SK-N-MC (cell line): Measurements from ENCODE around the gene ADGRG3.

Experiments
- EZH2 ChIP-seq: fragments of 200-600 bp; sonication (generic); IDR thresholded peaks from one replicate; pipeline ENCODE4 v1.6.1; 2017; ENCODE audit warnings: antibody characterized with exemption
- FOXP2 ChIP-seq: optimal IDR thresholded peaks from 2 replicates; pipeline ENCODE3; 2011; ENCODE audit warnings: mild to moderate bottlenecking, moderate library complexity; ENCODE audit not compliant: insufficient read depth; ENCODE audit errors: extremely low read length, control extremely low read depth
- POLR2AphosphoS5 ChIP-seq: IDR thresholded peaks from 2 replicates; pipeline ENCODE4 v1.6.1; 2012; ENCODE audit warnings: mild to moderate bottlenecking, low read depth, low read length, borderline replicate concordance

- TF ChIP-seq EZH2 (no peak), POLR2AphosphoS5 (no peak), FOXP2 (no peak)
Observed at GRCh38 chr16:57704011-57704904, 36.2 kb downstream of the ADGRG3 start.
